BLaER1 (cell line): Measurements from ENCODE around the gene UNC5C.

Source experiments
- H3K27ac ChIP-seq: shearing (Covaris generic); formaldehyde crosslinking; 2 replicates; pipeline ENCODE4 v1.8.1; 2022
- H3K27me3 ChIP-seq: shearing (Covaris generic); formaldehyde crosslinking; 2 replicates; pipeline ENCODE4 v1.8.1; 2022
- H3K36me3 ChIP-seq: shearing (Covaris generic); formaldehyde crosslinking; 2 replicates; pipeline ENCODE4 v1.8.1; 2022
- H3K4me1 ChIP-seq: shearing (Covaris generic); formaldehyde crosslinking; 2 replicates; pipeline ENCODE4 v1.8.1; 2022
- H3K4me2 ChIP-seq: shearing (Covaris generic); formaldehyde crosslinking; 2 replicates; pipeline ENCODE4 v1.8.1; 2022
- H3K4me3 ChIP-seq: shearing (Covaris generic); formaldehyde crosslinking; 2 replicates; pipeline ENCODE4 v1.8.1; 2022
- H3K9ac ChIP-seq: shearing (Covaris generic); formaldehyde crosslinking; 2 replicates; pipeline ENCODE4 v1.8.1; 2022
- H3K9me3 ChIP-seq: shearing (Covaris generic); formaldehyde crosslinking; 2 replicates; pipeline ENCODE4 v1.8.1; 2022
- H4K20me1 ChIP-seq: shearing (Covaris generic); formaldehyde crosslinking; 2 replicates; pipeline ENCODE4 v1.8.1; 2022
- Cebpa-rat ChIP-seq: shearing (Covaris generic); IDR thresholded peaks from 2 replicates; pipeline ENCODE4 v1.8.1; 2022

The UNC5C gene

DNA sequence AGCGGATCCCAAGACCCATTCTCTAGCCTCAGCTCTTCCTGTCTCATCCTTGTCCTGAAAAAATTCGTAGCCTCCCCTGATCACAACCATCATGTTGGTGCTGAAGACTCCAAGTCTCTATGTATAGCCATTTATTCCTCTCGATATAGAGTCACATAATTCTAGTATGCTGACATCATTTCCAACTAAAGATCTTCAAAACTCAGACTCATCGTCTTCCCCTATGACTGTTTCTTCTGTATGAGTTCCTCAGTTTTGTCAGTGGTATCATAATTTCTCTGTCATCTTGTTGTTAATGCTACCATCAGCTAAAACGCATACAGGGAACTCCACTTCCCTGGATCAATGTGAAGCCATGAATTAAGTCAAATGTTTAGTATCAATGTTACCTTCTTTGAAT, 41.2 kb downstream of the UNC5C start:
- Histone ChIP-seq H3K4me2 (no peak overlapping the region), H3K9me3 (no peaks in the 10 kb centered on the region), H3K9ac (no peak overlapping the region), H4K20me1 (no peaks in the 10 kb centered on the region), H3K4me1 (no peaks in the 10 kb centered on the region), H3K36me3 (no peaks in the 10 kb centered on the region), H3K27ac (no peak overlapping the region), H3K27me3 (no peaks in the 10 kb centered on the region), H3K4me3 (no peak overlapping the region)
- no peak for TF ChIP-seq Cebpa-rat

DNA sequence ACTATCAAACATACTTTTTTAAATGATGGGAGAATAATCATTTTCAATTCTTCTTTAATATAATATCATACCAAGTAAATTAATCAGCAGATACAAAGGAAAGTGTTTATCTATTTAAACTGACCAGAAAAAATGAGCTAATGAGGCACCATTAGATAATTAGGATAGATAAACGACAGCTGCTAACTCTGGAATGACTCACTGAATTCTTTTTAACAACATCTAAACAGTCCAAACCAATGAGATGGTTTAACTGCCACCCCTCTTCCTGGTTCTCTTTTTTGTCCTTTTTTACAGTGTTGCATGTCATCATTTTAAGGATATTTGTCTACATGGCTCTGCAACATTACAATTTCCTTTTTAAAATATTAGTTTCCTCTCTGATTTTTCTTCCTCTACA, 41.6 kb downstream of the UNC5C start:
- Histone ChIP-seq H3K4me3 (no peak overlapping the region), H3K9ac (no peak overlapping the region), H3K4me1 (no peaks in the 10 kb centered on the region), H3K27ac (no peak overlapping the region), H4K20me1 (no peaks in the 10 kb centered on the region), H3K9me3 (no peaks in the 10 kb centered on the region), H3K36me3 (no peaks in the 10 kb centered on the region), H3K4me2 (no peak overlapping the region), H3K27me3 (no peaks in the 10 kb centered on the region)
- no peak for TF ChIP-seq Cebpa-rat

DNA sequence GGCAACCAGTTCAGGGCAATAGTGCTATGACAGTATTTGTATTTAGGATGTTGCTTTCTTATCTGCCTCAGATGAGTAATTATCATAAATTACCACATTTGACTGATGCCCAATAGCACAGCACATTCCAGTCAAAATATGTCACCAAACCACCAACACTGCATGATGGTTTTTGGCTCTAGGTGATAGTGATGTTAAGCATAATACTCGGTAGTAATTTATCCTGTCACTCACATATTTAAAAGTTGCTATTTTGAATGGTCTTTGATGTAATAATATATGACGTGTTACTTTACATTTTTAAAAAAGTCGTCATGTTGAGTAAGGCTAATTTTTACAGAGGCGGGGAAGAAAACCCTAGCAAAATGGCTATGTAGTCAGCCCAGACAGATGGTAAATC, 42.5 kb downstream of the UNC5C start:
- H3K27me3 ChIP-seq = no peaks in the 10 kb centered on the region
- no peak overlapping the region for H3K4me2 ChIP-seq
- H3K9me3 ChIP-seq = no peaks in the 10 kb centered on the region
- no peak overlapping the region for H3K27ac ChIP-seq
- no peak overlapping the region for H3K4me3 ChIP-seq
- H4K20me1 ChIP-seq = no peaks in the 10 kb centered on the region
- no peak for TF ChIP-seq Cebpa-rat
- H3K4me1 ChIP-seq = no peaks in the 10 kb centered on the region
- no peaks in the 10 kb centered on the region for H3K36me3 ChIP-seq
- no peak overlapping the region for H3K9ac ChIP-seq

DNA sequence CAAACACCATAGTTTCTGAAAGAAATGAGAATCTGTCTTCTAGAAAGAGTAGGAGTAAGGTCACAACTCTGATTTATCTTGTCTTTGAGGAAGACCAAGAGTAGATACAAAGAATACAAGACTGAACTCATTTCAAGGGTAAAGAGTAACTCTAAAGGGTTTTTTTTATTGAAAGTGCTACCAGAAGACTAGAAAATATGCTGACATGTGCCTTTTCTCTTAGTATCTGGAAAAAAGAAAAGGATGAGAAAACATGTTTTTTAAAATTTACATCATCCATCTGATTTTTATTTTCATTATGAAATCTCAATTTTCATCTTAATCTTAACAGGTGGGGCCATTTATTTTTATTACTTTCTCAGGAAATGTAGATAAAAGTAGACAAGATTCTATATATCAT, 43.0 kb downstream of the UNC5C start:
- no peak for TF ChIP-seq Cebpa-rat
- H3K4me1 ChIP-seq = no peaks in the 10 kb centered on the region
- no peak overlapping the region for H3K27ac ChIP-seq
- H3K9me3 ChIP-seq = no peaks in the 10 kb centered on the region
- no peak overlapping the region for H3K9ac ChIP-seq
- H3K36me3 ChIP-seq = no peaks in the 10 kb centered on the region
- no peak overlapping the region for H3K4me2 ChIP-seq
- no peak overlapping the region for H3K4me3 ChIP-seq
- no peaks in the 10 kb centered on the region for H4K20me1 ChIP-seq
- no peaks in the 10 kb centered on the region for H3K27me3 ChIP-seq

DNA sequence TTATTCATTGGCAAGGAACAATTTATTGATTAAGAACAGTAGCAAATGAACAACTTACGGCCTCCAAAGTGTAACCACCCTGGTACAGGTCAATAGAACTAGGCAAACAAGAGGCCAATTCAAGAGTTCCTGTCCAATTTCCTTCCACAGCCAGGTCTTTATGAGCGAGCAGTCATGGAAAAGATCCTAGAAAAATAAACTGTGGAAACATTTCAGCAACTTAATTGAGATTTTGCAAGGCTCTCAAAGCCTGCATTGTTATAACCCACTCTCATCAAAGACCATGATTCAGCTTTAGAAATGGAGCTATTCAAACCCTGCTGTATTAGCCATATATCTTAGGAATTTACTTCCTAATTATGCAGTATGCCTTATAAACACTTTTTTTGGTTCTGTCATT, 43.6 kb downstream of the UNC5C start:
- Histone ChIP-seq H3K9ac (no peak overlapping the region), H3K9me3 (no peaks in the 10 kb centered on the region), H4K20me1 (no peaks in the 10 kb centered on the region), H3K27me3 (no peaks in the 10 kb centered on the region), H3K4me3 (no peak overlapping the region), H3K27ac (no peak overlapping the region), H3K4me2 (no peak overlapping the region), H3K36me3 (no peaks in the 10 kb centered on the region), H3K4me1 (no peaks in the 10 kb centered on the region)
- TF ChIP-seq Cebpa-rat = no peak

DNA sequence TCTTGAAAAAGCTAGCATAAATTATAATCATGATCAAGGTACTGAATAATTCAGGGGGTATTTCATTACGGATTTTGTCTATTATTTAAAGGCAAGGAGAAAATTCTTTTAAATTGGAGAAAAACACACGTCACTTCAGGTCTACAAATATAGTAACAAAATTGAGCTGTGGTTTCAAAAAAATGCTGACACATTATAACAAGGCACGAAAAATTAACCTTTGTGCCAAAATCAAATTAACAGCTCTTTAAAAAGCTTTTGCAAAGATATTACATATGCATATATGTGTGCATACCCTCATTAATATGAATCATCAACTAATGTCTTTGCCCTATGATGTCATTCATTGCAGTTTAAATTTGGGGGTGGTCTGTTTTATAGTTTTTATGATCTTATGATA, 44.3 kb downstream of the UNC5C start:
- Histone ChIP-seq H3K27ac (no peak overlapping the region), H3K4me1 (no peaks in the 10 kb centered on the region), H3K9me3 (no peaks in the 10 kb centered on the region), H3K27me3 (no peaks in the 10 kb centered on the region), H3K36me3 (no peaks in the 10 kb centered on the region), H3K4me3 (no peak overlapping the region), H3K4me2 (no peak overlapping the region), H3K9ac (no peak overlapping the region), H4K20me1 (no peaks in the 10 kb centered on the region)
- TF ChIP-seq Cebpa-rat = no peak

DNA sequence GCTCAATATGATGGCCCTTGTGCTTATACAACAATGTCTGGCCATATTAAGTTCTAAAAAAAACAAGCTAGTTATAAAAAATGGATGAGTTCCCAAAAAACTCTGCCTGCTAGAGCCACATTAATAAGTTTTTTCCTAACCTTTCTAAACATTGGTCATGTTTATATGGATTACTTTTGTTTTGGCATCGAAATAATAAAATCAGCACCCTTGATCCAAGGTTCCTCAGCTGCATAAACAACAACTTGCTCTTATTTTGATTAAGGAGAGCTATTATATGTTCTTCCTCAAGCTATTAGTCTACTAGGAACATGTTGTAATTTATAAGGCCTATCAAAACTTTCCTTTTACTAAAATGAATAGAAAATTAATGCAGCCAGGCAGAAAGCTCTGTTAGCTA, 48.4 kb downstream of the UNC5C start:
- Histone ChIP-seq H3K27me3 (no peaks in the 10 kb centered on the region), H3K4me2 (no peak overlapping the region), H3K9ac (no peak overlapping the region), H3K9me3 (no peaks in the 10 kb centered on the region), H3K36me3 (no peaks in the 10 kb centered on the region), H3K4me1 (no peaks in the 10 kb centered on the region), H3K4me3 (no peak overlapping the region), H3K27ac (no peak overlapping the region), H4K20me1 (no peaks in the 10 kb centered on the region)
- no peak for TF ChIP-seq Cebpa-rat

DNA sequence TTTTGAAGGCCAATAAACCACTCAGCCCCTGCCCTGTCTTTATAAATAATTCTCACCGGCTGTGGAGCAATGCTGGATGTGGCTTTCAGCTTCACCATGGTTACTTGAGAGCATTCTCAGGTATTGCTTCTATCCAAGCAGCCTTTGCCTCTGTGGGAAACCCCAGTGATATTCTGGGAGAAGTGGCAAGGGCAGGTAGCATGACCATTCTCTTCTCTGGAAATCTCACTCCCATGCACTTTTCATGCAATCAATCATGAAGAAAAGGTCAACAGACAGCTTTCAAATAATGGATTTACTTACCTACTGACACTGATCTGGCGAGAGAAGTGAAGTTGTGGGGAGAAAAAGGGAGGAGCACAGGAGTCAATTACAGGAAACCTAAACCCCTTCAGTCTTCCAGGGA, 49.5 kb downstream of the UNC5C start:
- no peaks in the 10 kb centered on the region for H3K36me3 ChIP-seq
- H3K27ac ChIP-seq = no peak overlapping the region
- no peak overlapping the region for H3K4me2 ChIP-seq
- no peak overlapping the region for H3K4me3 ChIP-seq
- no peak for TF ChIP-seq Cebpa-rat
- no peaks in the 10 kb centered on the region for H3K9me3 ChIP-seq
- H3K27me3 ChIP-seq = no peaks in the 10 kb centered on the region
- H3K9ac ChIP-seq = no peak overlapping the region
- no peaks in the 10 kb centered on the region for H3K4me1 ChIP-seq
- H4K20me1 ChIP-seq = no peaks in the 10 kb centered on the region

DNA sequence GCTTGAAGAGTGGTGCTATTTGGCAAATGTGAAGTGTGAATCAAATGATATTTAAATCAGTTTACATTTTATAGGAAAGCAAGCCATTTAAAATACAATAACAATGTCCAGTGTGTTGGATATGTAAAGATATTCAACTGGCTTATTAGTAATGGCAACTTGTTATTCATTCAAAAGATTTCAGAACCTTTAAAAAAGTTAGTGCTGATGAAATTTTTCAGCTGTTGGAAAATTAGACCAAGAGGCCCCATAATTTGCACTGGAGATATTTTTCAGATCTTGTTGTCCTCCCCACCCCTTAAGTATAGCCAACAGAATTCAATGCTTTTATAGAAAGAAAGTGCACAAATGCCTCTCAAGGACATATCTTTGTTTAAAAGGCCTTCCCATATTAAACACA, 54.6 kb downstream of the UNC5C start:
- Histone ChIP-seq H3K36me3 (no peaks in the 10 kb centered on the region), H3K4me2 (no peak overlapping the region), H3K9ac (no peak overlapping the region), H3K9me3 (no peaks in the 10 kb centered on the region), H3K27me3 (no peaks in the 10 kb centered on the region), H3K4me1 (no peaks in the 10 kb centered on the region), H3K27ac (no peak overlapping the region), H4K20me1 (no peaks in the 10 kb centered on the region), H3K4me3 (no peak overlapping the region)
- no peak for TF ChIP-seq Cebpa-rat

DNA sequence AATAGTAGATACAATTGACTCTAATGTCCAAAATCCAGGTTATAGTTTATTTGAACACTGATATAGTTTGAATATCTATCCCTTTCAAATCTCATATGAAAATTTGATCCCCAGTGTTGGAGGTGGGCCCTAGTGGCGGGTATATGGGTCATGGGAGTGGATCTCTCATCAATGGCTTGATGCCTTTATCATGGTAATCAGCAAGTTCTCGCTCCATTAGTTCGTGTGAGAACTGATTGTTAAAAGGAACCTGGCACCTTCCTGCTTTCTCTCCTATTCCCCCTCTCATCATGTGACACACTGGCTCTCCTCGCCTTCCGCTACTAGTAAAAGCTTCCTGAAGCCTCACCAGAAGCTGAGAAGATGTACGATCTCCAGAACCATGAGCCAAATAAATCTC, 70.1 kb downstream of the UNC5C start:
- Histone ChIP-seq H3K9ac (no peak overlapping the region), H3K9me3 (no peaks in the 10 kb centered on the region), H3K4me1 (no peaks in the 10 kb centered on the region), H3K4me2 (no peak overlapping the region), H3K36me3 (no peaks in the 10 kb centered on the region), H3K27me3 (no peaks in the 10 kb centered on the region), H4K20me1 (no peaks in the 10 kb centered on the region), H3K4me3 (no peak overlapping the region), H3K27ac (no peak overlapping the region)
- TF ChIP-seq Cebpa-rat = no peak

DNA sequence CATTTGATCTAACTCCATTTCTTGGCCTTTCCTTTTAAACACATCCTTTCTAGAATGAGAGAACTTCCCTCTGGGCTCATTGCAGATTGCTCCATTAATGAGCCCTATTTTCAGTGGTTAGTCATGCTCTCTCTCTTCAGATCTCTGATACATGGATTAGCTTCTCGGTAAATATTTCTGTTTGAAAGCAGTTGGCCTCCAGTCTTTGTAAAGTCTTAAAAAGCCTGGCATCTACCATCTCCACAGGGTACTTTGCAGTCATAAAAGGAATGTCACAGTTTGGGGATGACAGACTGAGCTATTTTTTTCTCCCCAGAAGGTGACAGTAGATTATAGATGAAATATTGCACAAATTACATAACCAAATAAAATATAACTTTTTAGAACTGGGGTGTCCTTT, 72.7 kb downstream of the UNC5C start:
- Histone ChIP-seq H3K9me3 (no peaks in the 10 kb centered on the region), H3K27me3 (no peaks in the 10 kb centered on the region), H3K4me3 (no peak overlapping the region), H4K20me1 (no peaks in the 10 kb centered on the region), H3K27ac (no peak overlapping the region), H3K4me1 (no peaks in the 10 kb centered on the region), H3K9ac (no peak overlapping the region), H3K36me3 (no peaks in the 10 kb centered on the region), H3K4me2 (no peak overlapping the region)
- TF ChIP-seq Cebpa-rat = no peak
